Endothelial cell of umbilical vein (primary cell): Measurements from ENCODE around the gene YIPF1. TPM values are rescaled to one million over a fixed set of nuclear protein-coding genes. Genes with fewer than 3 reads are reported as not detected.

Source experiments
- BruUV-seq: library from RNA; stranded (reverse); fragments of 400-500 nt; replicated peaks from 2 replicates; lab custom pipeline; 2021; lab: Mats Ljungman, UMichigan
- CTCF ChIA-PET: fragments of 300-600, 350-600 bp; sonication (Branson Sonifier 250); formaldehyde crosslinking; loops from one replicate; lab custom pipeline; 2021; ENCODE audit warnings: antibody characterized with exemption, inconsistent platforms; lab: Charles Lee
- POLR2A ChIA-PET: fragments of 300-600, 350-600 bp; sonication (Branson Sonifier 250); formaldehyde crosslinking; loops from one replicate; lab custom pipeline; 2021; ENCODE audit warnings: antibody characterized with exemption, inconsistent platforms; lab: Charles Lee
- DNase-seq: peaks from one replicate; pipeline ENCODE4 v3.0.0-alpha.2; 2011; ENCODE audit warnings: low read depth, low spot score
- FAIRE-seq: peaks from 2 replicates; lab custom pipeline; 2011; peaks lifted over from hg19 to GRCh38; lab: Jason Lieb, UNC
- H2AFZ ChIP-seq: 2 replicates; pipeline ENCODE4 v1.6.0; 2012; ENCODE audit warnings: low read depth, low read length, control low read depth, inconsistent platforms
- H3K27ac ChIP-seq: 2 replicates; pipeline ENCODE4 v1.5.1; 2011; ENCODE audit warnings: low read depth, mild to moderate bottlenecking, control low read depth, low read length, moderate library complexity; ENCODE audit not compliant: insufficient read depth
- H3K27me3 ChIP-seq, 2 experiments: 2 replicates each; pipeline versions ENCODE4 v1.6.0 to v1.6.1; 2011; ENCODE audit warnings: low read length in 2 of 2, mixed read lengths in 1 of 2; ENCODE audit not compliant: control insufficient read depth in 2 of 2, insufficient read depth in 2 of 2
- H3K36me3 ChIP-seq, 2 experiments: 2 replicates in 1 of 2; 3 replicates in 1 of 2; pipeline ENCODE4 v1.5.1; 2011; ENCODE audit warnings: low read length in 2 of 2, mild to moderate bottlenecking in 1 of 2, moderate library complexity in 1 of 2; ENCODE audit not compliant: control insufficient read depth in 2 of 2, insufficient read depth in 2 of 2; ENCODE audit errors: extremely low read depth in 1 of 2
- H3K4me1 ChIP-seq: 3 replicates; pipeline ENCODE4 v1.5.1; 2011; ENCODE audit warnings: mild to moderate bottlenecking, low read length; ENCODE audit not compliant: control insufficient read depth, insufficient read depth; ENCODE audit errors: extremely low read depth
- H3K4me2 ChIP-seq: 2 replicates; pipeline ENCODE4 v1.6.1; 2011; ENCODE audit warnings: low read length, control low read depth, mixed read lengths; ENCODE audit not compliant: insufficient read depth
- H3K4me3 ChIP-seq, 3 experiments: fragments of 200-600 bp in 1 of 3; sonication (generic), shearing (Covaris generic) in 1 of 3; replicated peaks in 1 of 3; 2 replicates each; pipeline ENCODE4 v1.5.1; 2011 to 2016; ENCODE audit warnings: control low read depth in 3 of 3, low read length in 3 of 3, mild to moderate bottlenecking in 2 of 3, inconsistent platforms in 1 of 3, low read depth in 1 of 3, moderate library complexity in 1 of 3; ENCODE audit not compliant: insufficient read depth in 1 of 3
- H3K79me2 ChIP-seq: 2 replicates; pipeline ENCODE4 v1.6.0; 2012; ENCODE audit warnings: low read length, inconsistent platforms; ENCODE audit not compliant: control insufficient read depth, insufficient read depth
- H3K9ac ChIP-seq: replicated peaks from 2 replicates; pipeline ENCODE3; 2011; ENCODE audit warnings: low read length, control low read depth; ENCODE audit not compliant: insufficient read depth; ENCODE audit errors: extremely low read depth
- H3K9me1 ChIP-seq: replicated peaks from 3 replicates; pipeline ENCODE4 v1.6.0; 2011; ENCODE audit warnings: mild to moderate bottlenecking, low read length; ENCODE audit not compliant: control insufficient read depth, insufficient read depth; ENCODE audit errors: extremely low read depth
- H3K9me3 ChIP-seq: replicated peaks from 2 replicates; pipeline ENCODE4 v1.5.1; 2012; ENCODE audit warnings: low read length, inconsistent platforms; ENCODE audit not compliant: control insufficient read depth, insufficient read depth
- H4K20me1 ChIP-seq: replicated peaks from 2 replicates; pipeline ENCODE3; 2011; ENCODE audit warnings: mild to moderate bottlenecking, low read length; ENCODE audit not compliant: control insufficient read depth, insufficient read depth; ENCODE audit errors: extremely low read depth
- CTCF ChIP-seq, 2 donors: IDR thresholded peaks; 1 replicate in 1 of 2; 2 replicates in 1 of 2; pipeline ENCODE4 v1.5.1; 2011; ENCODE audit warnings: low read length in 2 of 2, mild to moderate bottlenecking in 2 of 2, moderate library complexity in 2 of 2, control low read depth in 1 of 2, inconsistent platforms in 1 of 2, low read depth in 1 of 2; ENCODE audit not compliant: insufficient read depth in 1 of 2; ENCODE audit errors: extremely low read depth in 1 of 2
- EZH2 ChIP-seq: IDR thresholded peaks from 2 replicates; pipeline ENCODE4 v1.6.1; 2012; ENCODE audit warnings: borderline replicate concordance, low read depth, mild to moderate bottlenecking, moderate library complexity, low read length, inconsistent platforms; ENCODE audit not compliant: severe bottlenecking
- GATA2 ChIP-seq: IDR thresholded peaks from 2 replicates; pipeline ENCODE4 v1.7.0; 2011; ENCODE audit warnings: low read depth, mild to moderate bottlenecking, moderate library complexity, mixed read lengths, low read length; ENCODE audit not compliant: insufficient read length, insufficient read depth
- JUN ChIP-seq: IDR thresholded peaks from 2 replicates; pipeline ENCODE4 v1.6.1; 2011; ENCODE audit warnings: borderline replicate concordance, low read depth; ENCODE audit not compliant: insufficient read length, insufficient read depth
- MAX ChIP-seq: IDR thresholded peaks from 2 replicates; pipeline ENCODE4 v1.6.1; 2011; ENCODE audit not compliant: insufficient read depth, insufficient read length
- MYC ChIP-seq: IDR thresholded peaks from one replicate; pipeline ENCODE4 v1.6.1; 2011; ENCODE audit warnings: mild to moderate bottlenecking, low read depth, low read length
- POLR2A ChIP-seq: IDR thresholded peaks from 2 replicates; pipeline ENCODE4 v1.6.1; 2012; ENCODE audit warnings: low read depth, mild to moderate bottlenecking, control low read depth, low read length
- dilution Hi-C: fragments of 300-500 bp; cut with MboI; formaldehyde crosslinking; loops from one replicate; pipeline ENCODE4 v1.15.0; 2019; ENCODE audit warnings: low sequenced_read_pairs; ENCODE audit not compliant: extremely low pct_ligation_motif_present
- intact Hi-C: fragments of 100-400 bp; cut with micrococcal nuclease; formaldehyde crosslinking; loops from one replicate; pipeline ENCODE4 v1.10.0; 2022
- polyA plus RNA-seq, 4 experiments: library from polyadenylated mRNA; depleted of rRNA in 3 of 4; stranded (reverse) in 3 of 4; unstranded in 1 of 4; fragments of >200 nt; gene quantifications; 2 replicates each; pipeline versions ENCODE4 v1.2.1 to v1.2.3, GENCODE V29; 2011 to 2012; ENCODE audit warnings: missing spikeins in 1 of 4
- total RNA-seq: library from RNA; stranded (reverse); gene quantifications from 2 replicates; pipeline ENCODE4 v1.2.3, GENCODE V29; 2021

The YIPF1 gene
- total and polyA plus RNA-seq, 2 donors (not counting 3 experiments of a cell fraction or from before 2014, with no cell fraction given): 14.8 to 26.2 TPM

GRCh38 chr1:53936430-53936829 lies 46.8 kb upstream of the YIPF1 start:
- Histone ChIP-seq H3K9me3 (no peaks in the 10 kb centered on the region), H4K20me1 (no peaks in the 10 kb centered on the region), H3K4me2 (no peak overlapping the region), H3K9me1 (no peaks in the 10 kb centered on the region), H3K27ac (no peak overlapping the region), H3K79me2 (no peaks in the 10 kb centered on the region), H3K4me1 (no peaks in the 10 kb centered on the region), H3K9ac (no peak overlapping the region), H3K27me3 (no peaks in the 10 kb centered on the region), H3K36me3 (peaks cover 0 to 2% of the 10 kb centered on the region in 2 experiments), H3K4me3 (no peak overlapping the region), H2AFZ (no peak overlapping the region)
- no peak for FAIRE-seq
- ChIA-PET CTCF (interaction anchor here (0.7 to 1.6 kb wide), 2 partner anchors 9 to 58 kb away, joined by 8 read pairs; partner anchors contain the start of genes IFT25 and LRRC42), POLR2A (interaction anchor here (0.7 kb wide), 1 partner anchor 9 kb away, joined by 3 read pairs; the partner anchor contains the start of gene IFT25)
- no TSS peak for BruUV-seq
- no peak for DNase-seq
- TF ChIP-seq EZH2: no peak
- intact Hi-C loops (no loop called here), dilution Hi-C loops (no loop called here)

GRCh38 chr1:53934170-53934765 lies 44.7 kb upstream of the YIPF1 start:
- peaks cover 0 to 2% of the 10 kb centered on the region in 2 experiments for H3K36me3 ChIP-seq
- no peak for FAIRE-seq
- intact Hi-C loops: no loop called here
- no peaks in the 10 kb centered on the region for H3K9me3 ChIP-seq
- BruUV-seq: no TSS peak
- TF ChIP-seq GATA2 (no peak), CTCF (IDR thresholded peaks at IDR 0.05; ENCODE audit: extremely low read depth in 1 of 2, insufficient read depth in 1 of 2, low read depth in 1 of 2, low read length in 2 of 2) (no peak), POLR2A (no peak), JUN (no peak), MYC (no peak), MAX (no peak)
- dilution Hi-C loops: no loop called here
- CTCF ChIA-PET: interaction anchor here (0.9 to 1.6 kb wide), 2 partner anchors 14 to 55 kb away, joined by 3 to 5 read pairs; no protein-coding TSS in a partner anchor
- no peaks in the 10 kb centered on the region for H4K20me1 ChIP-seq
- no peak overlapping the region for H3K27ac ChIP-seq
- H3K79me2 ChIP-seq: no peaks in the 10 kb centered on the region
- no peak overlapping the region for H3K4me3 ChIP-seq
- no peak overlapping the region for H3K9ac ChIP-seq
- POLR2A ChIA-PET: no interaction called here
- no peaks in the 10 kb centered on the region for H3K27me3 ChIP-seq
- no peaks in the 10 kb centered on the region for H3K4me1 ChIP-seq
- DNase-seq: no peak
- no peak overlapping the region for H2AFZ ChIP-seq
- no peaks in the 10 kb centered on the region for H3K9me1 ChIP-seq
- H3K4me2 ChIP-seq: no peak overlapping the region
